SK-N-MC (cell line): Measurements from ENCODE around the gene ABCC6.

Experiments used
- EZH2 ChIP-seq: fragments of 200-600 bp; sonication (generic); IDR thresholded peaks from one replicate; pipeline ENCODE4 v1.6.1; 2017; ENCODE audit warnings: antibody characterized with exemption
- FOXP2 ChIP-seq: optimal IDR thresholded peaks from 2 replicates; pipeline ENCODE3; 2011; ENCODE audit warnings: mild to moderate bottlenecking, moderate library complexity; ENCODE audit not compliant: insufficient read depth; ENCODE audit errors: extremely low read length, control extremely low read depth
- POLR2AphosphoS5 ChIP-seq: IDR thresholded peaks from 2 replicates; pipeline ENCODE4 v1.6.1; 2012; ENCODE audit warnings: mild to moderate bottlenecking, low read depth, low read length, borderline replicate concordance

DNA sequence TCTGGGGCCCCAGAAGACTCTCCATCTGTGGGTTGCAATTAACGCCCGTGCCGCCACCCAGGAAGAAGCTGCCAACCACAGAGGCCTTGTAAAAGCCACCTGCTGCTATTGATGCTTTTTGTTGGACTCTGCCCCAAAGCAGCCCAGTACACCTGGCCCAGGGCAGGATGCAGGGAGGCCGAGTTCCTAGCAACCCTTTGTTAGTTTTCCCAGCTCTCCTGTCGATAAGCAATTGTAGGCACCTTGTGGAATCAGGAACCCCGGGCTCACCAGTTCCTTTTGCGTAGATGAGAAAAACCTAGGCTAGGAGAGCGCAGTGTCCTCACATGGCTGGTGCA lies 103.3 kb downstream of the ABCC6 start:
- TF ChIP-seq POLR2AphosphoS5 (no peak), FOXP2 (no peak), EZH2 (no peak)
